ENCODE results near the gene TSPAN8. TPM values are rescaled to one million over a fixed set of nuclear protein-coding genes. Genes with fewer than 3 reads are reported as not detected.

The TSPAN8 gene
- total RNA-seq, 1 experiment from 2014 or later: not detected

- Mint-ChIP-seq H3K9me3 (ENCODE audit: unreplicated experiment) (no peaks in the 10 kb centered on the region), H3K4me3 (ENCODE audit: unreplicated experiment) (no peak overlapping the region), H3K4me1 (ENCODE audit: insufficient read depth, unreplicated experiment) (peaks cover 5% of the 10 kb centered on the region), H3K27me3 (ENCODE audit: insufficient read depth, unreplicated experiment) (no peaks in the 10 kb centered on the region), H3K36me3 (ENCODE audit: insufficient read depth, unreplicated experiment) (no peaks in the 10 kb centered on the region), H3K27ac (ENCODE audit: low read depth, unreplicated experiment) (no peak overlapping the region)
- TF ChIP-seq CTCF (IDR thresholded peaks at IDR 0.05; ENCODE audit: unreplicated experiment): no peak
- POLR2A ChIA-PET: interaction anchor here (0.7 kb wide), 1 partner anchor 11 kb away, joined by 3 read pairs; no protein-coding TSS in a partner anchor
- CTCF ChIA-PET: interaction anchor here (0.7 kb wide), 1 partner anchor 72 kb away, joined by 3 read pairs; no protein-coding TSS in a partner anchor
- intact Hi-C loops (cut with micrococcal nuclease): no loop called here
- no peak for DNase-seq (ENCODE audit: unreplicated experiment)
- no TSS peak for BruUV-seq (replicated peaks)
Observed at GRCh38 chr12:71085575-71085974, 72.2 kb downstream of the TSPAN8 start.

GRCh38 chr12:71075743-71076142, 82.1 kb downstream of the TSPAN8 start:
- ChIA-PET CTCF (no interaction called here), POLR2A (no interaction called here)
- DNase-seq (ENCODE audit: unreplicated experiment): no peak
- intact Hi-C loops (cut with micrococcal nuclease): no loop called here
- TF ChIP-seq CTCF (IDR thresholded peaks at IDR 0.05; ENCODE audit: unreplicated experiment): no peak
- peaks cover 21% of the 10 kb centered on the region for H3K27me3 Mint-ChIP-seq (ENCODE audit: insufficient read depth, unreplicated experiment)
- H3K4me1 Mint-ChIP-seq (ENCODE audit: insufficient read depth, unreplicated experiment): no peaks in the 10 kb centered on the region
- no peaks in the 10 kb centered on the region for H3K36me3 Mint-ChIP-seq (ENCODE audit: insufficient read depth, unreplicated experiment)
- BruUV-seq (replicated peaks): no TSS peak
- no peaks in the 10 kb centered on the region for H3K9me3 Mint-ChIP-seq (ENCODE audit: unreplicated experiment)
- H3K27ac Mint-ChIP-seq (ENCODE audit: low read depth, unreplicated experiment): no peak overlapping the region
- H3K4me3 Mint-ChIP-seq (ENCODE audit: unreplicated experiment): no peak overlapping the region

Other genes starting within 250 kb of the TSPAN8 start
- gene PTPRR, start 237.3 kb downstream of the TSPAN8 start, total RNA-seq (2022): 0.17 TPM in 1 of 2 replicates, not detected in the other